HT1080 (cell line): ENCODE results near the gene ANKRD40. TPM values are rescaled to one million over a fixed set of nuclear protein-coding genes. Genes with fewer than 3 reads are reported as not detected.

Experiments
- DNase-seq: peaks from one replicate; pipeline ENCODE4 v3.0.0-alpha.2; 2015; ENCODE audit warnings: low read depth
- small RNA-seq: library from RNA; depleted of rRNA; stranded (forward); fragments of <200 nt; gene quantifications from one replicate; pipeline ENCODE3, GENCODE V24; 2014
- total RNA-seq: library from RNA; depleted of rRNA; stranded (reverse); fragments of >200 nt; shearing (Covaris generic); gene quantifications from 2 replicates; pipeline ENCODE4 v1.2.3, GENCODE V29; 2014; rRNA removed

ANKRD40 gene
- total RNA-seq, 1 experiment from 2014 or later, result 37.3 TPM

DNA sequence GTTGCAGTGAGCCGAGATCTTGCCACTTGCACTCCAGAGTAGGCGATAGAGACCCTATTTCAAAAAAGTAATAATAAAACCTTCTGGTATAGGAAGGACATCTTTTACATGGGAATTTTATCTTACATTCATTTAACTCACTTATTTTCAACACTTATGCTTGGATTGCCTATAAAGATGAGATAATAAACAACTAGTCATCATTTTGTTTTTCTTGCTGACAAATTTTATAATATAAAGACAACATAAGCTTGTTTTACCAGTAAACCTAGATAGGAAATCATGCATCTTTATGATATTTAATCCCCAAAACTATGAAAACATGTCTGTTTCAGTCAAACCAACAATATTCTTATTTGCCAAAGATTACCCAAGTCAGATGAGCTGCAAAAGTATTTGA is 56.1 kb downstream of the ANKRD40 start:
- DNase-seq, result no peak

DNA sequence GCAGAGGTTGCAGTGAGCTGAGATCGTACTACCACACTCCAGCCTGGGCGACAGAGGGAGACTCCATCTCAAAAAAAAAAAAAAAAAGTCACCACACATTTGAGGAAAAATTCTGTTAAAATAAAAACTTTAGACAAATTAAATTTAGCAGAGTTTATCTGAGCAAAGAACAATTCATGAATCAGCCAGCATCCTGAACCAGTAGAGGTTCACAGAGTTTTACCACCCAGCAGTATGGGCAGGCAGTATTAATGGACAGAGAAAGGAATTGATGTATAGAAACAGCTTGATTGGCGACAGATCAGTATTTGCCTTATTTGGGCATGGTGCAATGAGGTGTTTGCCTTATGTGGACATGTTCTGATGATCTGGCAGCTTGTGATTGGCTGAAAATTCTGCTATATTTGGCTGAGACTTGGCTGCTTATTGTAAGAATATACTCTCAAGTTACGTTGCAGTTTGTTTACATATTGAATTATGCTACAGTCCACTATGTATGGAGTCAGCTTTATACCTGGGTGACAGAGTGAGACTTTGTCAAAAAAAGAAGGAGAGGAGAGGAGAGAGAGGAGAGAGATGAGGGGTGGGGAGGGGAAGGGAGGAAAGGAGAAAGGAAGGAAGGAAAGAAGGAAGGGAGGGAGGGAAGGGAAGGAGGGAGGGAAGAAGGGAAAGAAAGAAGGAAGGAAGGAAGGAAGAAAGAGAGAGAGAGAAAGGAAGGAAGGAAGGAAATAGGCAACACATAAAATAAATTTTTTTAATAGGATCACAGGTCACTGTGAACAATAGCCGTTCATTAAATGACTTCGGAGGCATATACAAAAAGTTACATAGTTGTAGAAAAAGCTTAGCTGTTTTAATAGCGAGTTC is 58.4 kb downstream of the ANKRD40 start:
- DNase-seq, result no peak

GRCh38 chr17:50647187-50647586 is 60.5 kb downstream of the ANKRD40 start:
- no peak for DNase-seq

DNA sequence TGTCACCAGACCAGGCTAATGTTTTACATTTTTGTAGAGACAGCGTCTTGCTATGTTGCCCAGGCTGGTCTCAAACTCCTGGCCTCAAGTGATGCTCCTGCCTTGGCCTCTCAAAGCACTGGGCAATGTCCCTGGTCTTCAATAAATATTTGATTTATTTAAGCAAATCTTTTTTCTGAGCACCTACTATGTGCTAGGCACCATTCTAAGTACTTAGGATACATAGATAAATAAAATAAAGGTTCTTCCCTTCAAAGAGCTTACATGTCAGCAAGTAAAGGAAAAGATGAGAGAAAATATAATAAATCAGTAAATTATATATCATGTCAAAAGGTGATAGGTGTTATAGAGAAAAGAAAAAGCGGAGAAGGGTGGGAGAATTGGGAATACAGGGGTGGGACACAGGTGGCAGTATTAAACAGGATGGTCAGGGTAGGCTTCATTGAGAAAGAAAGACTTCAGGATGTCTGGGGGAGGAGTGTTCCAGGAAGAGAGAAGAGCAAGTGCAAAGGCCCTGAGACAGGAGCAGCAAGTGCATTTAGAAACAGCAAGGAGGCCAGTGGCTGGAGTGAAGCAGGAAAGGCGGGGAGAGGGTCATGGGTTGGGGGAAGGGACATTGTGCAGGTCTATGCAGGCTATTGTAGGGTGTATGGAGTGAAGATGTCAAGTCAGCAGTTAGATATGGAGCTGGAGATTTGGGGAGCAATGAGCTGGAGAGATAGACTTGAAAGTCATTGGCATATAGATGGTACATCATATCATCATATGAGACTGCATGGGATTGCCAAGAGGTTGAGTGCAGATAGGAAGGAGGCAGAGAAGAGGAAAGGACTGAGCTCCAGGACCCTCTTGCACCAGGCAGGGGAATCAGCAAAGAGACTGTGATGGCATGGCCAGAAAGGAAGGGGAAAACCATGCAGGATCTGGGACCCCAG is 61.7 kb downstream of the ANKRD40 start:
- no peak for DNase-seq

Small RNA genes within 50 kb of the gene (small RNA-seq; reads per million reads assigned to genes)
- gene RF00019, result not detected

Other genes starting within 250 kb of the ANKRD40 start
- gene CHAD, start 239.0 kb downstream of the ANKRD40 start, total RNA-seq, result not detected in 2 replicates
- gene RSAD1, start 229.1 kb downstream of the ANKRD40 start, total RNA-seq, result 28.8 and 30.4 TPM in 2 replicates
- gene MYCBPAP, start 199.5 kb downstream of the ANKRD40 start, total RNA-seq, result not detected in 2 replicates
- gene EPN3, start 175.2 kb downstream of the ANKRD40 start, total RNA-seq, result not detected in 2 replicates
- gene SPATA20, start 160.7 kb downstream of the ANKRD40 start, total RNA-seq, result 51.3 and 51.6 TPM in 2 replicates
- gene CACNA1G, start 147.2 kb downstream of the ANKRD40 start, total RNA-seq, result 0.03 and 0.40 TPM in 2 replicates
- gene ABCC3, start 73.0 kb downstream of the ANKRD40 start, total RNA-seq, result 6.4 and 9.1 TPM in 2 replicates
- gene LUC7L3, start 11.7 kb upstream of the ANKRD40 start, total RNA-seq, result 41.7 and 45.9 TPM in 2 replicates
- gene ANKRD40CL, start 59.6 kb upstream of the ANKRD40 start, total RNA-seq, result not detected in 2 replicates
- not detected in 2 replicates for gene WFIKKN2, start 127.7 kb upstream of the ANKRD40 start, total RNA-seq
- 2.8 and 15.0 TPM in 2 replicates for gene TOB1, start 158.4 kb upstream of the ANKRD40 start, total RNA-seq